Activated CD8-positive, alpha-beta memory T cell treated with anti-CD3 and anti-CD28 coated beads, Interleukin-2, amount 50 U/mL, for 24 hours (primary cell): ENCODE data around the gene PPP1R12C.

ENCODE experiments used
- DNase-seq: peaks from one replicate; pipeline ENCODE4 v3.0.0-alpha.2; 2020; ENCODE audit errors: extremely low read depth

Gene PPP1R12C

GRCh38 chr19:55046975-55047622, 70.3 kb downstream of the PPP1R12C start:
- no peak for DNase-seq

GRCh38 chr19:55044771-55045716, 72.4 kb downstream of the PPP1R12C start:
- DNase-seq: no peak

DNA sequence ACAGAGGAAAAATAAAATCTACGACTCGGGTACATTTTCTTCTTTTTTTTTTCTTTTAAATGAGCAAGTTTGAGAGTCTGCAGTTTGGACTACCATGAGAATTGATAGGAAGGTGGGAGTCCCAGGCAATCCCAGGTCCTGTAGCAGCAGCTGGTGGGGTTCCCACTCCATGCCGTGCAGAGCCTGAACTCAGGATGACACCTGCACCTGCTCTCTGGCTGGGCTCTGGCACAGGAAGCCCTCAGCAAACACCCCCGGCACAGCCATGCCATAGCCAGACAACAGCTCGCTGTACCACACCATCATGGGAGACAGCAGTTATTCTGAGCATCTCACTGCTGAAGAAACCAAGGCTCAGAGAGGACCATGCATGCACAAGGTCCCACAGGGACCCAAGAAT, 73.2 kb downstream of the PPP1R12C start:
- no peak for DNase-seq

DNA sequence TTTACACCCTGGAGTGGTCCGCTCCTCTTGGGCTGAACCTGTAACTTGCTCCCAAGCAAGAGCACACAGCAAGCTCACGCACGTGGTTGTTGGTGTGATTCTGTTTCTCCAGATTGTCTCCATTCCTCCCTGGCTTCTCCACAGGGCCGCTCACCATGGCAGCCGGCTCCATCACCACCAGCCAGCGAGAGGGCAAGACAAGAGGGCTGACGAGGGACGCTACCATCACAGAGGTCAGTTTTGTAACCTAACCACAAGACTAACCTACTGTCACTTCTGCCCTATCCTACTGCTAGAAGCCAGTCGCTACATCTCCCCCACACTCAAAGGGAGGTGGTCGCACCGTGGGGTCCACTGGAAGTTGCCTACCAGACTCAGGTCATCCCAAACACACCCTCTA, 74.7 kb downstream of the PPP1R12C start:
- DNase-seq: no peak

GRCh38 chr19:55042344-55042678, 75.1 kb downstream of the PPP1R12C start:
- no peak for DNase-seq

- no peak for DNase-seq
Observed at GRCh38 chr19:55041627-55042343, 75.7 kb downstream of the PPP1R12C start.

GRCh38 chr19:55041244-55041626, 76.2 kb downstream of the PPP1R12C start:
- no peak for DNase-seq
